ENCODE data around the gene PTPRR.

- no peak for TF ChIP-seq POLR2A (IDR thresholded peaks at IDR 0.05)
- TF ChIP-seq CTCF (IDR thresholded peaks at IDR 0.05): no peak
- no peak for TF ChIP-seq EP300 (IDR thresholded peaks at IDR 0.05)
- no peak for TF ChIP-seq POLR2AphosphoS5 (IDR thresholded peaks at IDR 0.05)
Measured at GRCh38 chr12:70962226-70962794, 41.8 kb upstream of the PTPRR start.

All from suprapubic skin (tissue), 4 donors.